Lung microvascular endothelial cell (primary cell): ENCODE data around the gene LILRA5. TPM values are rescaled to one million over a fixed set of nuclear protein-coding genes. Genes with fewer than 3 reads are reported as not detected.
"Not testable (repeated sequence)": the region's sequence is repeated elsewhere in the genome, so short reads cannot be mapped to it uniquely, and the experiment has no call there.

ENCODE experiments used
- DNase-seq, 2 donors: peaks; one replicate each; pipeline versions ENCODE4 v3.0.0 to v3.0.0-alpha.2; 2010; ENCODE audit warnings: low read depth in 2 of 2
- total RNA-seq: library from RNA; depleted of rRNA; stranded (reverse); fragments of >200 nt; gene quantifications from 2 replicates; pipeline ENCODE4 v1.2.1, GENCODE V29; 2014

Gene LILRA5
- not detected in 2 replicates for total RNA-seq

GRCh38 chr19:54312436-54313377 lies at the start of gene LILRA5:
TSS of gene LILRA5 (minus strand) at chr19:54313166. CDS start at chr19:54313019, 147 bp downstream.
- DNase-seq, result no peak

- DNase-seq, result not testable (repeated sequence)
These were observed 48.9 kb upstream of the LILRA5 start for GRCh38 chr19:54361680-54362422.

GRCh38 chr19:54359149-54359820 lies 46.3 kb upstream of the LILRA5 start:
- DNase-seq, result not testable (repeated sequence)

GRCh38 chr19:54357381-54357780 lies 44.4 kb upstream of the LILRA5 start:
- no peak for DNase-seq

- no peak for DNase-seq
These were observed 43.6 kb upstream of the LILRA5 start for GRCh38 chr19:54356444-54357056.

GRCh38 chr19:54355675-54356074 lies 42.7 kb upstream of the LILRA5 start:
- no peak for DNase-seq

- no peak for DNase-seq
These were observed 41.8 kb upstream of the LILRA5 start for GRCh38 chr19:54354761-54355160.

- no peak for DNase-seq
These were observed 39.6 kb upstream of the LILRA5 start for GRCh38 chr19:54352546-54352945.

- DNase-seq, result no peak
These were observed 39.1 kb upstream of the LILRA5 start for GRCh38 chr19:54352041-54352440.

- DNase-seq, result no peak
These were observed 38.5 kb upstream of the LILRA5 start for GRCh38 chr19:54351474-54351873.

- DNase-seq, result no peak
These were observed 33.0 kb upstream of the LILRA5 start for GRCh38 chr19:54345938-54346386.

GRCh38 chr19:54343868-54344267 lies 30.9 kb upstream of the LILRA5 start:
- DNase-seq, result no peak

GRCh38 chr19:54341295-54341694 lies 28.3 kb upstream of the LILRA5 start:
- DNase-seq, result no peak

GRCh38 chr19:54339646-54340358 lies 26.8 kb upstream of the LILRA5 start:
- DNase-seq, result no peak

GRCh38 chr19:54338521-54338920 lies 25.6 kb upstream of the LILRA5 start:
- DNase-seq, result no peak

GRCh38 chr19:54337858-54338230 lies 24.9 kb upstream of the LILRA5 start:
- DNase-seq, result no peak

GRCh38 chr19:54336893-54337857 lies 24.2 kb upstream of the LILRA5 start:
- no peak for DNase-seq

GRCh38 chr19:54335979-54336892 lies 23.3 kb upstream of the LILRA5 start:
- no peak for DNase-seq

GRCh38 chr19:54335164-54335563 lies 22.2 kb upstream of the LILRA5 start:
- DNase-seq, result no peak
